ENCODE measurements around the gene AR.

- TF ChIP-seq ZNF274 (IDR thresholded peaks at IDR 0.05; ENCODE audit: borderline replicate concordance, extremely low read depth, low read length) = no peak
- TF ChIP-seq POLR2AphosphoS5 (IDR thresholded peaks at IDR 0.05; ENCODE audit: low read depth, low read length) = no peak
These were observed 43.2 kb upstream of the AR start for GRCh38 chrX:67500617-67501016.

All from H1 (cell line).